Heart right ventricle (tissue), 16 donors: Measurements from ENCODE around the gene KMT2E. TPM values are rescaled to one million over a fixed set of nuclear protein-coding genes. Genes with fewer than 3 reads are reported as not detected.

Experiments used
- ATAC-seq, 8 donors: fragments of 200-7000 bp; cut with Tn5 transposase; one replicate each; pipeline ENCODE4 v1.9.1; 2020; ENCODE audit warnings: mild to moderate bottlenecking in 8 of 8, moderate library complexity in 8 of 8, moderate number of reproducible peaks in 1 of 8
- DNase-seq, 2 donors: peaks; one replicate each; pipeline ENCODE4 v3.0.0-alpha.2; 2020
- H3K27ac ChIP-seq, 10 donors: fragments of 200-600 bp; sonication (generic) in 2 of 10; one replicate each; pipeline versions ENCODE4 v1.5.0 to v1.8.0; 2020 to 2022; ENCODE audit warnings: mild to moderate bottlenecking in 3 of 10
- H3K27me3 ChIP-seq, 7 donors: fragments of 200-600 bp; one replicate each; pipeline ENCODE4 v1.8.0; 2021 to 2022; ENCODE audit warnings: mild to moderate bottlenecking in 2 of 7
- H3K36me3 ChIP-seq, 9 donors: fragments of 200-600 bp; sonication (generic) in 1 of 9; one replicate each; pipeline versions ENCODE4 v1.5.0 to v1.8.0; 2020 to 2022; ENCODE audit warnings: mild to moderate bottlenecking in 2 of 9
- H3K4me1 ChIP-seq, 9 donors: fragments of 200-600 bp; sonication (generic) in 1 of 9; one replicate each; pipeline versions ENCODE4 v1.5.0 to v1.8.0; 2020 to 2022; ENCODE audit warnings: mild to moderate bottlenecking in 4 of 9
- H3K4me3 ChIP-seq, 10 donors: fragments of 200-600 bp; sonication (generic) in 2 of 10; one replicate each; pipeline versions ENCODE4 v1.5.0 to v1.8.0; 2020 to 2022; ENCODE audit warnings: mild to moderate bottlenecking in 7 of 10, moderate library complexity in 2 of 10
- H3K9me3 ChIP-seq, 11 donors: fragments of 200-600 bp in 10 of 11; sonication (generic) in 2 of 11; one replicate each; pipeline versions ENCODE4 v1.5.0 to v1.8.0; 2013 to 2022; ENCODE audit warnings: mild to moderate bottlenecking in 2 of 11, control low read depth in 1 of 11, moderate library complexity in 1 of 11
- WGBS, 2 donors: extraction: QIAGEN DNeasy Blood & Tissue Kit; methylation state at CpG; one replicate each; pipeline ENCODE4 v1.1.7; 2013; ENCODE audit warnings: inconsistent platforms in 1 of 2; 5-methylcytosine and 5-hydroxymethylcytosine counted together
- intact Hi-C, 10 donors: fragments of 100-400 bp; cut with DNase I; formaldehyde crosslinking; loops; one replicate each; pipeline versions ENCODE4 v1.11.1 to v1.14.2; 2022
- polyA plus RNA-seq, 2 donors: library from polyadenylated mRNA; stranded (reverse); fragments of 200-250 nt; gene quantifications; one replicate each; pipeline ENCODE4 v1.2.3, GENCODE V29; 2013
- total RNA-seq, 10 donors: library from RNA; stranded (reverse); fragmentation: NEBNext Ultra II Directional in 3 of 10; extraction: Animal tissue kit (Norgen Biotek cat#: 25700) in 3 of 10; gene quantifications; one replicate each; pipeline versions ENCODE4 v1.2.1 to v1.2.4, GENCODE V29; 2021 to 2023
- TF ChIP-seq, protein P1 (sequence below), 9 donors: fragments of 200-600 bp; sonication (generic) in 2 of 9; IDR thresholded peaks; one replicate each; pipeline versions ENCODE4 v1.5.0 to v1.8.0; 2021 to 2022; ENCODE audit warnings: antibody characterized with exemption in 9 of 9, mild to moderate bottlenecking in 5 of 9, moderate library complexity in 1 of 9
- donor health status: Arrhythmogenic right ventricular cardiomyopathy.
- donor health status: ischemic (EF 13 %, LVEDD 7.1; RV severe dilation, severe dysfunction).
- donor health status: healthy with polysubstance abuse.
- donor health status: DM: no; HTN: yes; CAD: no.
- donor health status: DM: no; HTN: no; CAD: no.
- donor health status: ischemic (EF 25% LVEDD 6.9; RV normal size, moderate dysfunction).
- donor health status: ischemic (EF 25% LVEDD 5.7; RV mildly dilated, moderate dysfunction).
- donor health status: healthy.
- donor health status: DM: yes; HTN: yes; CAD: no.
- donor health status: Ischemic cardiomyopathy.
- donor health status: ischemic (EF 35%, LVEDD 5.7; RV mildly dilated, moderate dysfunction).
- donor health status: nonischemic (EF 11% LVEDD 7.7; RV severe dilation, severe dysfunction).
- donor health status: DM: yes; HTN: yes; CAD: no.
- donor health status: PGD.
- donor health status: ischemic (EF 29% LVEDD 5.4; RV normal size, mild dysfunction).
- donor health status: nonischemic (EF 23%, LVEDD 6.1; RV moderate dilation, normal function).

The KMT2E gene
- total and polyA plus RNA-seq, 12 donors, result 9.4 to 53.3 (median 46.2) TPM

GRCh38 chr7:104976966-104977636, 36.9 kb upstream of the KMT2E start:
- H3K4me3 ChIP-seq, result no peak overlapping the region
- H3K27me3 ChIP-seq, result no peaks in the 10 kb centered on the region
- peaks cover 18 to 94% (median 81%) of the 10 kb centered on the region in 9 donors for H3K4me1 ChIP-seq
- TF ChIP-seq, protein P1, sequence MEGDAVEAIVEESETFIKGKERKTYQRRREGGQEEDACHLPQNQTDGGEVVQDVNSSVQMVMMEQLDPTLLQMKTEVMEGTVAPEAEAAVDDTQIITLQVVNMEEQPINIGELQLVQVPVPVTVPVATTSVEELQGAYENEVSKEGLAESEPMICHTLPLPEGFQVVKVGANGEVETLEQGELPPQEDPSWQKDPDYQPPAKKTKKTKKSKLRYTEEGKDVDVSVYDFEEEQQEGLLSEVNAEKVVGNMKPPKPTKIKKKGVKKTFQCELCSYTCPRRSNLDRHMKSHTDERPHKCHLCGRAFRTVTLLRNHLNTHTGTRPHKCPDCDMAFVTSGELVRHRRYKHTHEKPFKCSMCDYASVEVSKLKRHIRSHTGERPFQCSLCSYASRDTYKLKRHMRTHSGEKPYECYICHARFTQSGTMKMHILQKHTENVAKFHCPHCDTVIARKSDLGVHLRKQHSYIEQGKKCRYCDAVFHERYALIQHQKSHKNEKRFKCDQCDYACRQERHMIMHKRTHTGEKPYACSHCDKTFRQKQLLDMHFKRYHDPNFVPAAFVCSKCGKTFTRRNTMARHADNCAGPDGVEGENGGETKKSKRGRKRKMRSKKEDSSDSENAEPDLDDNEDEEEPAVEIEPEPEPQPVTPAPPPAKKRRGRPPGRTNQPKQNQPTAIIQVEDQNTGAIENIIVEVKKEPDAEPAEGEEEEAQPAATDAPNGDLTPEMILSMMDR (IDR thresholded peaks at IDR 0.05), result no peak
- ATAC-seq (no peak), DNase-seq (no peak)
- H3K27ac ChIP-seq, result peak overlapping the region; percentile 29 to 99 (median 96)
- no peaks in the 10 kb centered on the region for H3K36me3 ChIP-seq
- 79 to 88% methylated on average over 3 of the region's 3 CpGs for WGBS, 2 donors
- peaks cover 0 to 3% (median 0%) of the 10 kb centered on the region in 11 donors for H3K9me3 ChIP-seq
- intact Hi-C loops, result loop anchor here in 1 of 10 donors (5.0 kb wide), 1 partner anchor 35 kb away; no protein-coding TSS in a partner anchor

DNA sequence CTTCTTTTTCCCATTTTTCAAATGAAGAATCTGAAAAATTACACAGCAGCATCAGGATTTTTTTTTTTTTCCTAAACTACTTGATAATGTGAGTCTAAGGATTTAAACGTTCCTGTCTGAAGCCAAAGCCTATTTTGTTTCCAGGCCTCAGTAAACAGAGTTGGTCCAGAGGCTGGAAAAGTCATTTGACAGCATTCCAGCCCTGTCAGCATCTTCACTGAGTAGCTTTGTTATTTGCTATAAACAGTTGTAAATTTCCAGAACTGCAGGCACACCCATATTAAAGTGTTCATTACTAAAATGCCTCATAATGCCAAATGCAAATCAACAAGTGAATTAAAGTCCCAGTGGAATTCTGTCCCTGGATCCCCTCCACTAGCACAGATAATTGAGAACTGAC, 35.5 kb upstream of the KMT2E start:
- no peak overlapping the region for H3K4me3 ChIP-seq
- peaks cover 18 to 95% (median 83%) of the 10 kb centered on the region in 9 donors for H3K4me1 ChIP-seq
- peak in 6 of 8 donors; percentile 39 to 54 (median 48) for ATAC-seq
- intact Hi-C loops, result loop anchor here in 3 of 10 donors (2.0 to 5.0 kb wide), 3 partner anchors 34 to 56 kb away; no protein-coding TSS in a partner anchor
- DNase-seq, result peak in 1 of 2 donors; percentile 71
- H3K36me3 ChIP-seq, result no peaks in the 10 kb centered on the region
- peak overlapping the region; percentile 29 to 99 (median 96) for H3K27ac ChIP-seq
- peaks cover 0 to 1% (median 0%) of the 10 kb centered on the region in 11 donors for H3K9me3 ChIP-seq
- WGBS, 2 donors, result 9 to 17% methylated on average over 1 of the region's 1 CpG
- H3K27me3 ChIP-seq, result no peaks in the 10 kb centered on the region
- TF ChIP-seq, protein P1 (IDR thresholded peaks at IDR 0.05), result no peak

DNA sequence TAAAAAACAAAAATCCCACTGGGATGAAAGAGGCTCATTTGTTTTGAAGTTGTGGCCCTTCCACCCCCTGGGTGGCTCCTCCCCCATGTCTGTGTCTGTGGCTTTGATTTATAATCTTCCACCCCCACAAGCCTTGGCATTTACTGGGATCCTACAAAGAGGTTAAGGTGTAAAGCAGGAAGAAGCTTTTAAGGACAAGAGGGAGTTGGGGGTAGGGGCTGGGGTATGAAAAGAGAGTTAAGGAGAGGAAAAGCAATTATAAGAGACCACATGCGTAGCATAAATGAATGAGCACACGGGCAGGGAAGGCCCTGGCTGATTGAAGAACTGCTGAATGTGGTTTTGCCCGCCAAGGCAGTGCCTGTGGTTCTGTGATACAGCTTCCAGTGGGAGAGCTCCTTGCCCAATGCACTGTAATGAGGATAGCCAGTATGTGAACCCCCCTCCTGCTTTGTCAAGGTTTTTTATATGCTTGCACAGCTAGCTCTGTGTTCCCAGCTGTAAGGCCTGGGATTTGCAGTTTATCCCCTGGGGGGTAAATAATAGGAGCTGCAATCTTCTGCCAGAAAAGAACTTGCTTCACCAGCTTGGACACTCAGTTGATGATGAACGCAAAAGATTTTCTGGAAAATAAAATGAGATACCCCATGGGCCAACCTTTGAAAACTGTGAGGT, 34.7 kb upstream of the KMT2E start:
- intact Hi-C loops, result loop anchor here in 3 of 10 donors (2.0 to 5.0 kb wide), 3 partner anchors 35 to 57 kb away; no protein-coding TSS in a partner anchor
- DNase-seq, result no peak
- H3K36me3 ChIP-seq, result no peaks in the 10 kb centered on the region
- H3K4me1 ChIP-seq, result peaks cover 13 to 86% (median 76%) of the 10 kb centered on the region in 9 donors
- TF ChIP-seq, protein P1 (IDR thresholded peaks at IDR 0.05), result no peak
- H3K4me3 ChIP-seq, result no peak overlapping the region
- peak overlapping the region in 9 of 10 donors; percentile 29 to 99 (median 98) for H3K27ac ChIP-seq
- peak in 1 of 8 donors; percentile 19 for ATAC-seq
- no peaks in the 10 kb centered on the region for H3K27me3 ChIP-seq
- no peaks in the 10 kb centered on the region for H3K9me3 ChIP-seq
- WGBS, 2 donors, result 47 to 56% methylated on average over 4 of the region's 4 CpGs

- peak overlapping the region in 7 of 10 donors; percentile 64 to 99 (median 98) for H3K27ac ChIP-seq
- 83 to 88% methylated on average over 5 of the region's 5 CpGs for WGBS, 2 donors
- H3K4me3 ChIP-seq, result no peak overlapping the region
- H3K27me3 ChIP-seq, result no peaks in the 10 kb centered on the region
- no peak for DNase-seq
- peaks cover 15 to 89% (median 73%) of the 10 kb centered on the region in 9 donors for H3K4me1 ChIP-seq
- no peaks in the 10 kb centered on the region for H3K9me3 ChIP-seq
- TF ChIP-seq, protein P1 (IDR thresholded peaks at IDR 0.05), result no peak
- ATAC-seq, result no peak
- H3K36me3 ChIP-seq, result peaks cover 0 to under 1% (median 0%) of the 10 kb centered on the region in 9 donors
- intact Hi-C loops, result loop anchor here in 7 of 10 donors (5.0 to 10.0 kb wide), 9 partner anchors 38 to 357 kb away; no protein-coding TSS in a partner anchor
These were observed 33.6 kb upstream of the KMT2E start for GRCh38 chr7:104980440-104980839.
